ENCODE results near the gene RSPO3.

Gene RSPO3

DNA sequence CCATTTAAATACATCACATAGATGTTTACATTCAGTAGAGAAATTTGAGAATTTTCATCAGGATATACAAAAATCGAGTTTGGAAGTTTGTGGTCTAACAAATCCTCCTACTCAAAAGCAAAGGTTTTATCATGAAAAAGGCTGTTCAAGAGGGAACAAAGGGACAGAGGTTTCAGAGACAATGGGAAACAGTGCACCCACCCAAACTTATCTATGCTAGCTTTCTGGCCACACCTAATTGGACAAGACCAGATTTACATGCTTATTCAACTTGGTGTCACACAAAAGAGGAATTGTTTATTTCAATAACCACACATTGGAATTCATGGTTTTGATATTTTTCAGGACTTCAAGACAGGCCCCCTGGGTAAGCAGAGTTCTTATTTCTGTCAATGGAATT, 28.4 kb upstream of the RSPO3 start:
- no peaks in the 10 kb centered on the region for H3K4me1 ChIP-seq (ENCODE audit: control insufficient read depth, insufficient read depth, low read length)
- ChIA-PET CTCF (no interaction called here), POLR2A (no interaction called here)
- no peak for TF ChIP-seq ZNF169 (tag by site-specific recombination; IDR thresholded peaks at IDR 0.05)
- no peak for TF ChIP-seq ZNF37A (tag by site-specific recombination; IDR thresholded peaks at IDR 0.05)
- TF ChIP-seq, protein P1, sequence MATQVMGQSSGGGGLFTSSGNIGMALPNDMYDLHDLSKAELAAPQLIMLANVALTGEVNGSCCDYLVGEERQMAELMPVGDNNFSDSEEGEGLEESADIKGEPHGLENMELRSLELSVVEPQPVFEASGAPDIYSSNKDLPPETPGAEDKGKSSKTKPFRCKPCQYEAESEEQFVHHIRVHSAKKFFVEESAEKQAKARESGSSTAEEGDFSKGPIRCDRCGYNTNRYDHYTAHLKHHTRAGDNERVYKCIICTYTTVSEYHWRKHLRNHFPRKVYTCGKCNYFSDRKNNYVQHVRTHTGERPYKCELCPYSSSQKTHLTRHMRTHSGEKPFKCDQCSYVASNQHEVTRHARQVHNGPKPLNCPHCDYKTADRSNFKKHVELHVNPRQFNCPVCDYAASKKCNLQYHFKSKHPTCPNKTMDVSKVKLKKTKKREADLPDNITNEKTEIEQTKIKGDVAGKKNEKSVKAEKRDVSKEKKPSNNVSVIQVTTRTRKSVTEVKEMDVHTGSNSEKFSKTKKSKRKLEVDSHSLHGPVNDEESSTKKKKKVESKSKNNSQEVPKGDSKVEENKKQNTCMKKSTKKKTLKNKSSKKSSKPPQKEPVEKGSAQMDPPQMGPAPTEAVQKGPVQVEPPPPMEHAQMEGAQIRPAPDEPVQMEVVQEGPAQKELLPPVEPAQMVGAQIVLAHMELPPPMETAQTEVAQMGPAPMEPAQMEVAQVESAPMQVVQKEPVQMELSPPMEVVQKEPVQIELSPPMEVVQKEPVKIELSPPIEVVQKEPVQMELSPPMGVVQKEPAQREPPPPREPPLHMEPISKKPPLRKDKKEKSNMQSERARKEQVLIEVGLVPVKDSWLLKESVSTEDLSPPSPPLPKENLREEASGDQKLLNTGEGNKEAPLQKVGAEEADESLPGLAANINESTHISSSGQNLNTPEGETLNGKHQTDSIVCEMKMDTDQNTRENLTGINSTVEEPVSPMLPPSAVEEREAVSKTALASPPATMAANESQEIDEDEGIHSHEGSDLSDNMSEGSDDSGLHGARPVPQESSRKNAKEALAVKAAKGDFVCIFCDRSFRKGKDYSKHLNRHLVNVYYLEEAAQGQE (tag by site-specific recombination; IDR thresholded peaks at IDR 0.05), result no peak
- TF ChIP-seq KLF1 (tag by site-specific recombination; IDR thresholded peaks at IDR 0.05), result no peak
- no peak for TF ChIP-seq MEIS1 (CRISPR knock-in tag; IDR thresholded peaks at IDR 0.05; ENCODE audit: borderline replicate concordance)
- TF ChIP-seq ZNF843 (tag by site-specific recombination; IDR thresholded peaks at IDR 0.05), result no peak
- TF ChIP-seq KLF10 (tag by site-specific recombination; IDR thresholded peaks at IDR 0.05), result no peak
- TF ChIP-seq ZBTB17 (tag by site-specific recombination; IDR thresholded peaks at IDR 0.05), result no peak
- no peak for TF ChIP-seq YY2 (tag by site-specific recombination; IDR thresholded peaks at IDR 0.05)
- no peak for TF ChIP-seq TSHZ1 (tag by site-specific recombination; IDR thresholded peaks at IDR 0.05; ENCODE audit: borderline replicate concordance)
- TF ChIP-seq ZNF473 (tag by site-specific recombination; IDR thresholded peaks at IDR 0.05), result no peak
- no peak for TF ChIP-seq ZNF175 (tag by site-specific recombination; IDR thresholded peaks at IDR 0.05)
- TF ChIP-seq ZNF558 (tag by site-specific recombination; IDR thresholded peaks at IDR 0.05), result no peak
- no peak for TF ChIP-seq MZF1 (tag by site-specific recombination; IDR thresholded peaks at IDR 0.05; ENCODE audit: borderline replicate concordance)
- no peak for TF ChIP-seq SP7 (tag by site-specific recombination; IDR thresholded peaks at IDR 0.05)
- no peak for TF ChIP-seq HOXC10 (CRISPR knock-in tag; IDR thresholded peaks at IDR 0.05)
- no peak for TF ChIP-seq IKZF3 (tag by site-specific recombination; IDR thresholded peaks at IDR 0.05)
- no peak for TF ChIP-seq ZNF670 (tag by site-specific recombination; IDR thresholded peaks at IDR 0.05; ENCODE audit: low read depth)
- no peak overlapping the region for H3K4me3 ChIP-seq (ENCODE audit: low read depth, low read length)
- no peaks in the 10 kb centered on the region for H3K9me3 ChIP-seq (ENCODE audit: control insufficient read depth, insufficient read depth, low read depth, low read length)
- H3K36me3 ChIP-seq (ENCODE audit: control insufficient read depth in 2 of 2, insufficient read depth in 1 of 2, low read length in 2 of 2), result no peaks in the 10 kb centered on the region
- H3K27ac ChIP-seq (ENCODE audit: extremely low read depth, low read depth, low read length), result no peak overlapping the region

DNA sequence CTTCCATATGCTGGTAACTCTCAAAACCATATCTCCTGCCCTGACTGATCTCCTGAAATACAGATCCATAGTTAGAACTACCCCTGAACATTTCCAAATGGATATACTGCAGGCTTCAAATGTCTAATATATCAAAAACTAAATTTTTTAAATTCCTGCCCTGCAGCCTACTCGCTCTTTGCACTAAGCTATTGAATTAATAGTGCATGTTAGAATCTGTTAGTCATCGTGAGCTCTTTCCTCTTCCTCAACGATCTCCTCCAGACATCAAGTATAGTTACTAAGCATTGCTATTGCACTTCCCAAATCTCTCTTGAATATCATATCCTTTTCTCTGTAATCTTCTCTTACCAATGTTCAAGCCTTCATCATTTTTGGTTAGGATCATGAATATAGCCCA, 26.0 kb upstream of the RSPO3 start:
- TF ChIP-seq, protein P2, sequence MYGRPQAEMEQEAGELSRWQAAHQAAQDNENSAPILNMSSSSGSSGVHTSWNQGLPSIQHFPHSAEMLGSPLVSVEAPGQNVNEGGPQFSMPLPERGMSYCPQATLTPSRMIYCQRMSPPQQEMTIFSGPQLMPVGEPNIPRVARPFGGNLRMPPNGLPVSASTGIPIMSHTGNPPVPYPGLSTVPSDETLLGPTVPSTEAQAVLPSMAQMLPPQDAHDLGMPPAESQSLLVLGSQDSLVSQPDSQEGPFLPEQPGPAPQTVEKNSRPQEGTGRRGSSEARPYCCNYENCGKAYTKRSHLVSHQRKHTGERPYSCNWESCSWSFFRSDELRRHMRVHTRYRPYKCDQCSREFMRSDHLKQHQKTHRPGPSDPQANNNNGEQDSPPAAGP (tag by site-specific recombination; IDR thresholded peaks at IDR 0.05), result no peak
- no peak for TF ChIP-seq ZNF391 (tag by site-specific recombination; IDR thresholded peaks at IDR 0.05; ENCODE audit: borderline replicate concordance, low read depth)
- Histone ChIP-seq H3K4me3 (ENCODE audit: low read depth, low read length) (no peak overlapping the region), H3K9me3 (ENCODE audit: control insufficient read depth, insufficient read depth, low read depth, low read length) (no peaks in the 10 kb centered on the region), H3K4me1 (ENCODE audit: control insufficient read depth, insufficient read depth, low read length) (no peaks in the 10 kb centered on the region), H3K27ac (ENCODE audit: extremely low read depth, low read depth, low read length) (no peak overlapping the region), H3K36me3 (ENCODE audit: control insufficient read depth in 2 of 2, insufficient read depth in 1 of 2, low read length in 2 of 2) (no peaks in the 10 kb centered on the region)
- CTCF ChIA-PET, result no interaction called here
- POLR2A ChIA-PET, result no interaction called here

Data from HEK293 (cell line).